Measurements from ENCODE around the gene GJA5.

The GJA5 gene

DNA sequence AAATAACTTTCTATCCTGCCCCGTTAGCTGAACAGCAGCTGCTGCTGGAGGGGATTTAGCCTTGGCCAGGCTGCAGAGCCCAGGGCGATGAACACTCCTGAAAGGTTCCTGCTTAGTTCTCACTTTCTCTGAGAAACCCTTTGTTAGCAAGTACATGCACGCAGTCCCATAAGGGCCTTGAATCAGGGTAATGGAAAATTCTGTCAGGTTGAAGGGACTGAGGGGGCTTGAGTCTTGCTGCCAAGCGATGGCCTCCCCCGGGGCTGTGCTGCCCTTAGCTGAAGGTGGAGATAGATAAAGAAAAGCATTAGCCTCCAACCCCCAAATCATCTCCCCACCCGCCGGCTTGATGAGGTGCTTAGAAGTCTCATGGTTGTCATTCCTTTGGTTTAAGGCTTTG is 7.9 kb downstream of the GJA5 start:
- TF ChIP-seq, protein P1, sequence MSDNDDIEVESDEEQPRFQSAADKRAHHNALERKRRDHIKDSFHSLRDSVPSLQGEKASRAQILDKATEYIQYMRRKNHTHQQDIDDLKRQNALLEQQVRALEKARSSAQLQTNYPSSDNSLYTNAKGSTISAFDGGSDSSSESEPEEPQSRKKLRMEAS (IDR thresholded peaks at IDR 0.05; ENCODE audit: low read depth, low read length) = no peak
- no peak for TF ChIP-seq POLR2A (IDR thresholded peaks at IDR 0.05; ENCODE audit: extremely low read depth, insufficient read length)
- TF ChIP-seq, protein P2, sequence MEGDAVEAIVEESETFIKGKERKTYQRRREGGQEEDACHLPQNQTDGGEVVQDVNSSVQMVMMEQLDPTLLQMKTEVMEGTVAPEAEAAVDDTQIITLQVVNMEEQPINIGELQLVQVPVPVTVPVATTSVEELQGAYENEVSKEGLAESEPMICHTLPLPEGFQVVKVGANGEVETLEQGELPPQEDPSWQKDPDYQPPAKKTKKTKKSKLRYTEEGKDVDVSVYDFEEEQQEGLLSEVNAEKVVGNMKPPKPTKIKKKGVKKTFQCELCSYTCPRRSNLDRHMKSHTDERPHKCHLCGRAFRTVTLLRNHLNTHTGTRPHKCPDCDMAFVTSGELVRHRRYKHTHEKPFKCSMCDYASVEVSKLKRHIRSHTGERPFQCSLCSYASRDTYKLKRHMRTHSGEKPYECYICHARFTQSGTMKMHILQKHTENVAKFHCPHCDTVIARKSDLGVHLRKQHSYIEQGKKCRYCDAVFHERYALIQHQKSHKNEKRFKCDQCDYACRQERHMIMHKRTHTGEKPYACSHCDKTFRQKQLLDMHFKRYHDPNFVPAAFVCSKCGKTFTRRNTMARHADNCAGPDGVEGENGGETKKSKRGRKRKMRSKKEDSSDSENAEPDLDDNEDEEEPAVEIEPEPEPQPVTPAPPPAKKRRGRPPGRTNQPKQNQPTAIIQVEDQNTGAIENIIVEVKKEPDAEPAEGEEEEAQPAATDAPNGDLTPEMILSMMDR (IDR thresholded peaks at IDR 0.05; ENCODE audit: low read depth, low read length) = no peak
- TF ChIP-seq MYC (IDR thresholded peaks at IDR 0.05; ENCODE audit: low read depth, low read length) = no peak
- no peak overlapping the region for H3K4me3 ChIP-seq (ENCODE audit: low read depth, low read length)
- no peak for DNase-seq (ENCODE audit: low read depth)

DNA sequence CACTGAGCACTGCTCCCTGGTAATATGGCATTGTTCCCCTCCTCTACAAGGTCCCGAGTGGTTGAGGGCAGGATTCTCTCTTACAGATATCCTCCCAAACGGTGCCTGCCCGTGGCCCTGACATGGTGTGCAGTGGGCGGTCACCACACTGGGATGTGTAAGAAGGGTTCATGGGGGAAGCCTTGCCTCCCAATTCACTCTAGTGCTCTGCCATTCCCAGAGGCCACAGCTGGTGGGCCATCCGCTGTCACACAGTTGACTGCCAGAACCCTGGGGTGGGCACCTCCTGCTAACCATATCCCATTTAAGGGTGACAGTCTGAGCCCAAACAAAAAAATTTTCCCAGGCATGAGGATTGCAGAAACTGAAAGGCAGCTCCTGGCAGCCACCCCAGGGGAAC is 9.1 kb downstream of the GJA5 start:
- no peak for DNase-seq (ENCODE audit: low read depth)
- TF ChIP-seq, protein P2 (IDR thresholded peaks at IDR 0.05; ENCODE audit: low read depth, low read length) = no peak
- TF ChIP-seq MYC (IDR thresholded peaks at IDR 0.05; ENCODE audit: low read depth, low read length) (no peak), POLR2A (IDR thresholded peaks at IDR 0.05; ENCODE audit: extremely low read depth, insufficient read length) (no peak)
- TF ChIP-seq, protein P1 (IDR thresholded peaks at IDR 0.05; ENCODE audit: low read depth, low read length) = no peak
- H3K4me3 ChIP-seq (ENCODE audit: low read depth, low read length) = no peak overlapping the region

DNA sequence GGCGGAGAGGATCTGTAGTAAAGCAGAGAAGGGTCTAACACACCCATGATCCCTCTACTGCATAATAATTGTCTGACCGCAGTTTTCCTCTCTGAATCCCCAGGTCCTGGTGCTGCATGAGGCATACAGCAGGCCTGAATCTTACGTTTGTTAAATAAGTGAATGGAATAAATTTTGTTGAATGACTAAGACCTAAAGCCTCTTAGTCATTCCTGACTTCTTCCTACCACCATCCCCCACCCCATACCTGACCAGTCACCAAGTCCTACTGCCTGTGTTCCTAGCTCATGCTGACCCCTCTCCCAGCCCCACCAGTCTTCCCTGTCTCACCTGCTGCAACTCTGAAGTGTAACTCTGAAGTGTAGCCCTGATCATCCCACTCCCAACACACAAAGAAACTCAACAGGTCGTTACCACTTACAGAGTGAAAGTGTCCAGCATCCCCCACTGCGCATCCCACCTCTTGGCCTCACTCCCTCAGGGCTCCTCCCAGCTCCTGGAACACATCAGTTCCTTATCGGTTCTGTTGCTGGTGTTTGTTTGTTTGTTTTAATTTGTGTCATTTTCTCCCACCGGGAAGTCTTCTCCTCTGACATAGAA is 9.7 kb downstream of the GJA5 start:
- no peak overlapping the region for H3K4me3 ChIP-seq (ENCODE audit: low read depth, low read length)
- TF ChIP-seq, protein P1 (IDR thresholded peaks at IDR 0.05; ENCODE audit: low read depth, low read length) = no peak
- TF ChIP-seq POLR2A (IDR thresholded peaks at IDR 0.05; ENCODE audit: extremely low read depth, insufficient read length) (no peak), MYC (IDR thresholded peaks at IDR 0.05; ENCODE audit: low read depth, low read length) (no peak)
- TF ChIP-seq, protein P2 (IDR thresholded peaks at IDR 0.05; ENCODE audit: low read depth, low read length) = no peak
- DNase-seq (ENCODE audit: low read depth) = no peak

DNA sequence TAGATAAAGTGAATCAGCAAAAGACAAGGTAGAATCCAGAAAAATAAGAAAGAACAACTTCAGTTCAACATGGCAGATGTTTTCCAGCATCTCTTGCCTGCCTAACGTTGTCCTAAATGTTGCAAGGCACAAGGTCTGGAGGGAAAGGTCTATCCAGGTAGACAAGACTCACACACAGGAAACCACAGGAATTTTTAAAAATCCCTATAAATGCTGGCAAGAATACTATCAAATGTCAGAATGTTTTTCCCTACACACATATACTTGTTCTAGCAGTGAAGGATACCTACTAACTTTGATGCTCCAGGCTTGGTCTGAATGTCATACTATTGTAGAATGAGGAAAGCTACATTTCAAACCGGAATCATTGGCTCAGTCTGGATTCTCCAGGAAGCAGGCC is 10.6 kb downstream of the GJA5 start:
- TF ChIP-seq POLR2A (IDR thresholded peaks at IDR 0.05; ENCODE audit: extremely low read depth, insufficient read length) = no peak
- TF ChIP-seq, protein P2 (IDR thresholded peaks at IDR 0.05; ENCODE audit: low read depth, low read length) = no peak
- TF ChIP-seq, protein P1 (IDR thresholded peaks at IDR 0.05; ENCODE audit: low read depth, low read length) = no peak
- no peak for TF ChIP-seq MYC (IDR thresholded peaks at IDR 0.05; ENCODE audit: low read depth, low read length)
- DNase-seq (ENCODE audit: low read depth) = no peak
- no peak overlapping the region for H3K4me3 ChIP-seq (ENCODE audit: low read depth, low read length)

DNA sequence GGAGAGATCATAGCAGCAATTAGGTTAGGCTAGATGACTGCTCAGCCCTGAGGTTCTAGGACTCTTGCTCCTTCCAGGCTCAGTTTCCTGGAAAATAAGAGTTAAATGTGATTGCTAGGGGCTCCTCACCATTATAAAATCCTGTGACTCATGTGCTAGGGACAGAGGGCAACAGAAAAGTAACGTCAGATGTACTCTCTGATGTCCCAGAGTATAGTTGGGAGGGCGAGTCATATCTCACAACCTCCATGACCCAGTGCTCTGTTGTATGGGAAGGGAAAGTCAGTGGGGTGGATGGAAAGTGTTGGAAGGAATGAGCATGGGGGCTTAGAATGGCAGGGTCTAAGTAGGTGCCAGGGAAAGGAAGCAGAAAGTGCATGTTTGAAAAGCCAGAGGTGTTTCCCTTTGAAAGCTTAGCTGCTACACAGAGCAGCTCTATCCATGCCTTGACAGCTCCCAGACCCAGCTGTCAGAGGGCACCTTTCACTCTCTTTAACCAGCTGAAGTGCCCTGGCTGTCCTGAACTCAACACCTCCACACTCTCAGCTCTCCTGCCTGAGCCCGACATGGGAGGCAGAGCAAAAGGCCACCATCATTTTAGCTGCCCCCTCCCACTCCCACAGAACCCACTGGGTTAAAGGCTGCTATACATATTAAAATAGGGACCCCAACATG is 11.6 kb downstream of the GJA5 start:
- TF ChIP-seq, protein P2 (IDR thresholded peaks at IDR 0.05; ENCODE audit: low read depth, low read length) = no peak
- TF ChIP-seq, protein P1 (IDR thresholded peaks at IDR 0.05; ENCODE audit: low read depth, low read length) = no peak
- TF ChIP-seq MYC (IDR thresholded peaks at IDR 0.05; ENCODE audit: low read depth, low read length) = no peak
- TF ChIP-seq POLR2A (IDR thresholded peaks at IDR 0.05; ENCODE audit: extremely low read depth, insufficient read length) = no peak
- DNase-seq (ENCODE audit: low read depth) = no peak
- no peak overlapping the region for H3K4me3 ChIP-seq (ENCODE audit: low read depth, low read length)

All from NB4 (cell line).